GM12878 (cell line): ENCODE data around the gene ATF2.

Experiments used
- BMI1 ChIP-seq: fragments of 450-650 bp; IDR thresholded peaks from 2 replicates; pipeline ENCODE4 v1.6.1; 2016; ENCODE audit warnings: mild to moderate bottlenecking, moderate library complexity, borderline replicate concordance
- EP300 ChIP-seq, 2 experiments: fragments of 150-350 bp in 1 of 2; IDR thresholded peaks; 2 replicates each; pipeline ENCODE4 v1.6.1; 2011 to 2012; ENCODE audit warnings: low read depth in 2 of 2, low read length in 2 of 2, borderline replicate concordance in 1 of 2, improper control_type of control experiment in 1 of 2, inconsistent platforms in 1 of 2; ENCODE audit not compliant: control insufficient read depth in 1 of 2
- POLR2A ChIP-seq: IDR thresholded peaks from 2 replicates; pipeline ENCODE4 v1.6.1; 2011; ENCODE audit warnings: low read depth, mild to moderate bottlenecking, low read length
- RCOR1 ChIP-seq: conservative IDR thresholded peaks from 2 replicates; pipeline ENCODE4 v1.6.1; 2012; ENCODE audit warnings: low read depth, low read length, improper control_type of control experiment
- STAT3 ChIP-seq: IDR thresholded peaks from 2 replicates; pipeline ENCODE4 v1.6.1; 2011; ENCODE audit warnings: low read depth, low read length, improper control_type of control experiment
- TCF7 ChIP-seq: IDR thresholded peaks from 2 replicates; pipeline ENCODE4 v1.6.1; 2014; ENCODE audit warnings: antibody characterized with exemption, borderline replicate concordance
- TF ChIP-seq, protein P1 (sequence below): fragments of 450-650 bp; IDR thresholded peaks from 2 replicates; pipeline ENCODE4 v1.6.1; 2017; ENCODE audit warnings: antibody characterized with exemption, mild to moderate bottlenecking, moderate library complexity

GRCh38 chr2:175034716-175035115, 133.3 kb downstream of the ATF2 start:
- TF ChIP-seq TCF7 (no peak), RCOR1 (no peak), POLR2A (no peak), BMI1 (no peak), STAT3 (no peak), EP300 (IDR thresholded peaks at IDR 0.05; ENCODE audit: borderline replicate concordance in 1 of 2, control insufficient read depth in 1 of 2, low read depth in 2 of 2, low read length in 2 of 2) (no peak)
- TF ChIP-seq, protein P1, sequence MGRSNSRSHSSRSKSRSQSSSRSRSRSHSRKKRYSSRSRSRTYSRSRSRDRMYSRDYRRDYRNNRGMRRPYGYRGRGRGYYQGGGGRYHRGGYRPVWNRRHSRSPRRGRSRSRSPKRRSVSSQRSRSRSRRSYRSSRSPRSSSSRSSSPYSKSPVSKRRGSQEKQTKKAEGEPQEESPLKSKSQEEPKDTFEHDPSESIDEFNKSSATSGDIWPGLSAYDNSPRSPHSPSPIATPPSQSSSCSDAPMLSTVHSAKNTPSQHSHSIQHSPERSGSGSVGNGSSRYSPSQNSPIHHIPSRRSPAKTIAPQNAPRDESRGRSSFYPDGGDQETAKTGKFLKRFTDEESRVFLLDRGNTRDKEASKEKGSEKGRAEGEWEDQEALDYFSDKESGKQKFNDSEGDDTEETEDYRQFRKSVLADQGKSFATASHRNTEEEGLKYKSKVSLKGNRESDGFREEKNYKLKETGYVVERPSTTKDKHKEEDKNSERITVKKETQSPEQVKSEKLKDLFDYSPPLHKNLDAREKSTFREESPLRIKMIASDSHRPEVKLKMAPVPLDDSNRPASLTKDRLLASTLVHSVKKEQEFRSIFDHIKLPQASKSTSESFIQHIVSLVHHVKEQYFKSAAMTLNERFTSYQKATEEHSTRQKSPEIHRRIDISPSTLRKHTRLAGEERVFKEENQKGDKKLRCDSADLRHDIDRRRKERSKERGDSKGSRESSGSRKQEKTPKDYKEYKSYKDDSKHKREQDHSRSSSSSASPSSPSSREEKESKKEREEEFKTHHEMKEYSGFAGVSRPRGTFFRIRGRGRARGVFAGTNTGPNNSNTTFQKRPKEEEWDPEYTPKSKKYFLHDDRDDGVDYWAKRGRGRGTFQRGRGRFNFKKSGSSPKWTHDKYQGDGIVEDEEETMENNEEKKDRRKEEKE = no peak
